ENCODE measurements around the gene DHDDS. TPM values are rescaled to one million over a fixed set of nuclear protein-coding genes. Genes with fewer than 3 reads are reported as not detected.

Gene DHDDS
- total and polyA plus RNA-seq, 4 donors = 18.0 to 46.4 (median 33.9) TPM

DNA sequence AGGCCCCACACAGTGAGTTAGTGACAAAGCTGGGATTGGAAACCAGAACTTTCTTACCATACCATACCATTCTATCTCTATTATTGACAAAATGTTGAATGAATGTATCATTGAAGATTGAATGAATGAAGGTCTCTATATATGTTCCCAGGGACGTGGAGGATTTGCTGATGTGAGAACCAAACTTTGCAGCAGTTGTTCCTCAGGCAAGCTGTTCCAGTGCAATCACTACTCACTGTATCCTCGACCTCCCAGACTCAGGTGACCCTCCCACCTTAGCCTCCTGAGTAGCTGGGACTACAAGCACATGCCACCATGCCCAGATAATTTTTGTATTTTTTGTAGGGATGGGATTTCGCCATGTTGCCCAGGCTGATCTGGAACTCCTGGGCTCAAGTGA, 33.1 kb upstream of the DHDDS start:
- Histone ChIP-seq H3K4me3 (ENCODE audit: low read length in 2 of 2) (no peak overlapping the region), H3K36me3 (ENCODE audit: control insufficient read depth in 1 of 2, insufficient read depth in 2 of 2, low read length in 1 of 2) (no peaks in the 10 kb centered on the region), H3K27me3 (ENCODE audit: control insufficient read depth in 1 of 2, insufficient read depth in 2 of 2, low read length in 1 of 2) (no peaks in the 10 kb centered on the region), H3K9me3 (ENCODE audit: control insufficient read depth, low read length) (no peaks in the 10 kb centered on the region), H3K4me1 (ENCODE audit: control insufficient read depth in 1 of 2, insufficient read depth in 2 of 2, low read length in 2 of 2) (no peaks in the 10 kb centered on the region), H3K27ac (ENCODE audit: low read depth in 1 of 2, low read length in 2 of 2) (no peak overlapping the region)
- ATAC-seq (ENCODE audit: low FRiP score) (no peak), DNase-seq (no peak)
- intact Hi-C loops (cut with DNase I) = no loop called here
- 84 to 90% methylated on average over 3 of the region's 3 CpGs for WGBS, 2 donors

DNA sequence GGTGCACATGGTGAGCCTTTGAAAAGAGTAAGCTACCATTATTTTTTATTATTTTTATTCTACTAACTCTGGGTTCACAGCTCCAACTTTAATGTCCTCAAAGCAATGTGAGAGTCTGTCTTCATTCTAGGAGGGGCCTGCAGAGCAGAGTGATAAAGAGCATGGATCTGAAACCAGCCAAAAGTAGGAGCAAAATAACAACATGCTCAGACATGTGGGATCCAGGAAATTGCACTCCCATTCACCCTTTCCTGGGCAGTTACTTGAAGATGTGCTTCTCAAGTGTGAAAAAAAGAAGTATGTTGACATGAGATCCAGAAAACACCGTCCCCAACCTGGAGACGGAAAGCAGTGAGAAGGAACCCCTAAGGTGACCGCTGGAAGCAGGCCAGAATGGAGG, 30.2 kb upstream of the DHDDS start:
- Histone ChIP-seq H3K4me3 (ENCODE audit: low read length in 2 of 2) (no peak overlapping the region), H3K36me3 (ENCODE audit: control insufficient read depth in 1 of 2, insufficient read depth in 2 of 2, low read length in 1 of 2) (no peaks in the 10 kb centered on the region), H3K9me3 (ENCODE audit: control insufficient read depth, low read length) (no peaks in the 10 kb centered on the region), H3K27me3 (ENCODE audit: control insufficient read depth in 1 of 2, insufficient read depth in 2 of 2, low read length in 1 of 2) (no peaks in the 10 kb centered on the region), H3K4me1 (ENCODE audit: control insufficient read depth in 1 of 2, insufficient read depth in 2 of 2, low read length in 2 of 2) (no peaks in the 10 kb centered on the region), H3K27ac (ENCODE audit: low read depth in 1 of 2, low read length in 2 of 2) (no peak overlapping the region)
- 67 to 69% methylated on average over 3 of the region's 3 CpGs for WGBS, 2 donors
- ATAC-seq (ENCODE audit: low FRiP score) = no peak
- intact Hi-C loops (cut with DNase I) = no loop called here
- DNase-seq = no peak

GRCh38 chr1:26403656-26404055, 28.5 kb upstream of the DHDDS start:
- Histone ChIP-seq H3K36me3 (ENCODE audit: control insufficient read depth in 1 of 2, insufficient read depth in 2 of 2, low read length in 1 of 2) (no peaks in the 10 kb centered on the region), H3K27me3 (ENCODE audit: control insufficient read depth in 1 of 2, insufficient read depth in 2 of 2, low read length in 1 of 2) (no peaks in the 10 kb centered on the region), H3K9me3 (ENCODE audit: control insufficient read depth, low read length) (no peaks in the 10 kb centered on the region), H3K27ac (ENCODE audit: low read depth in 1 of 2, low read length in 2 of 2) (no peak overlapping the region), H3K4me3 (ENCODE audit: low read length in 2 of 2) (no peak overlapping the region), H3K4me1 (ENCODE audit: control insufficient read depth in 1 of 2, insufficient read depth in 2 of 2, low read length in 2 of 2) (no peaks in the 10 kb centered on the region)
- 17 to 18% methylated on average over 4 of the region's 4 CpGs for WGBS, 2 donors
- DNase-seq = no peak
- intact Hi-C loops (cut with DNase I) = no loop called here
- no peak for ATAC-seq (ENCODE audit: low FRiP score)

DNA sequence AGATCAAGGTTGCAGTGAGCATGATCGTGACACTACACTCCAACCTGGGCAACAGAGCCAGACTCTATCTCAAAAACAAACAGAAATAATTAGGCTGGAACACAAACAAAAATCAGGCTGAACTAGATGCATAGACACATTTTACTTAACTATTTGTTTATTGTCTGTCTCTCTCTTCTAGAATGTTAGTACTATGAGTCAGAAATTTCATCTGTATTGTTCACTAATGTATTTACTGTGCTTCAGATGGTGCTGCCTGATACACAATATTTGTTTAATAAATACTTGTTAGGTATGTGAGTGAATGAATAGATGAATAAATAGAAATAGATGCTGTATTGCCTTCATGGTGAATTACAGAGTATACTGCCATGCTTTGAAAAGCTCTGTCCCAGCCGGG, 27.5 kb upstream of the DHDDS start:
- ATAC-seq (ENCODE audit: low FRiP score) (no peak), DNase-seq (no peak)
- WGBS, 2 donors = 75 to 77% methylated on average over 2 of the region's 2 CpGs
- Histone ChIP-seq H3K9me3 (ENCODE audit: control insufficient read depth, low read length) (no peaks in the 10 kb centered on the region), H3K4me3 (ENCODE audit: low read length in 2 of 2) (no peak overlapping the region), H3K4me1 (ENCODE audit: control insufficient read depth in 1 of 2, insufficient read depth in 2 of 2, low read length in 2 of 2) (no peaks in the 10 kb centered on the region), H3K27me3 (ENCODE audit: control insufficient read depth in 1 of 2, insufficient read depth in 2 of 2, low read length in 1 of 2) (no peaks in the 10 kb centered on the region), H3K27ac (ENCODE audit: low read depth in 1 of 2, low read length in 2 of 2) (no peak overlapping the region), H3K36me3 (ENCODE audit: control insufficient read depth in 1 of 2, insufficient read depth in 2 of 2, low read length in 1 of 2) (no peaks in the 10 kb centered on the region)
- intact Hi-C loops (cut with DNase I) = no loop called here

DNA sequence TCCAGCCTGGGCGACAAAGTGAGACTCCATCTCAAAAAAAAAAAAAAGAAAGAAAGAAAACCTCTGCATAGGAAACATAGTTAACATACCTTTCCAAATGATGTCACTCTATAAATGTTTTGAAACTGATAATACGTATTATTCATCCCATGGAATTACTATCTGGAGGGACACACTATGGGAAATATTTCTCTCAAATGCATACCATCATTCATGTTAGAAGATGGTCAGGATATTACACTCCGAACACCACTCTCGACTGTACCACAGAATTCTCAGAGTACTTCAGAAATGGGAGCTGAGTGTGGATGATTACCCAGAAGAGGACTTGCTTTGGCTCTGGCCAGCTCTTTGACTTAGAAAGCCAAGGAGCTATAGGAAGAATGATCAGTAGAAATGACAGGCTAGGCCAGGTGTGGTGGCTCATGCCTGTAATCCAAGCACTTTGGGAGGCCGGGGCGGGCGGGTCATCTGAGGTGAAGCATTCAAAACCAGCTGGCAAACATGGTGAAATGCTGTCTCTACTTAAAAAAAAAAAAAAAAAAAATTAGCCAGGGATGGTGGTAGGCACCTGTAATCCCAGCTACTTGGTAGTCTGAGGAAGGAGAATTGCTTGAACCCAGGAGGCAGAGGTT, 26.7 kb upstream of the DHDDS start:
- Histone ChIP-seq H3K27me3 (ENCODE audit: control insufficient read depth in 1 of 2, insufficient read depth in 2 of 2, low read length in 1 of 2) (no peaks in the 10 kb centered on the region), H3K4me3 (ENCODE audit: low read length in 2 of 2) (no peak overlapping the region), H3K4me1 (ENCODE audit: control insufficient read depth in 1 of 2, insufficient read depth in 2 of 2, low read length in 2 of 2) (no peaks in the 10 kb centered on the region), H3K27ac (ENCODE audit: low read depth in 1 of 2, low read length in 2 of 2) (no peak overlapping the region), H3K9me3 (ENCODE audit: control insufficient read depth, low read length) (no peaks in the 10 kb centered on the region), H3K36me3 (ENCODE audit: control insufficient read depth in 1 of 2, insufficient read depth in 2 of 2, low read length in 1 of 2) (no peaks in the 10 kb centered on the region)
- no peak for ATAC-seq (ENCODE audit: low FRiP score)
- intact Hi-C loops (cut with DNase I) = no loop called here
- DNase-seq = no peak
- WGBS, 2 donors = 42 to 44% methylated on average over 7 of the region's 7 CpGs

GRCh38 chr1:26408604-26409003, 23.5 kb upstream of the DHDDS start:
- Histone ChIP-seq H3K27me3 (ENCODE audit: control insufficient read depth in 1 of 2, insufficient read depth in 2 of 2, low read length in 1 of 2) (no peaks in the 10 kb centered on the region), H3K4me1 (ENCODE audit: control insufficient read depth in 1 of 2, insufficient read depth in 2 of 2, low read length in 2 of 2) (no peaks in the 10 kb centered on the region), H3K27ac (ENCODE audit: low read depth in 1 of 2, low read length in 2 of 2) (no peak overlapping the region), H3K36me3 (ENCODE audit: control insufficient read depth in 1 of 2, insufficient read depth in 2 of 2, low read length in 1 of 2) (no peaks in the 10 kb centered on the region), H3K4me3 (ENCODE audit: low read length in 2 of 2) (no peak overlapping the region), H3K9me3 (ENCODE audit: control insufficient read depth, low read length) (no peaks in the 10 kb centered on the region)
- 0 to 1% methylated on average over 12 of the region's 12 CpGs for WGBS, 2 donors
- DNase-seq (peak; percentile 76 to 91), ATAC-seq (ENCODE audit: low FRiP score) (peak; percentile 87)
- intact Hi-C loops (cut with DNase I) = no loop called here

- H3K27me3 ChIP-seq (ENCODE audit: control insufficient read depth in 1 of 2, insufficient read depth in 2 of 2, low read length in 1 of 2) = no peaks in the 10 kb centered on the region
- no peak for ATAC-seq (ENCODE audit: low FRiP score)
- intact Hi-C loops (cut with DNase I) = no loop called here
Observed at GRCh38 chr1:26409191-26409807, 22.8 kb upstream of the DHDDS start.

GRCh38 chr1:26410706-26411623, 21.2 kb upstream of the DHDDS start, which contains the start of gene LIN28A:
Gene LIN28A, plus strand, starts transcription at chr1:26410817. Its CDS starts 75 bp downstream, at chr1:26410892.
- Histone ChIP-seq H3K27me3 (ENCODE audit: control insufficient read depth in 1 of 2, insufficient read depth in 2 of 2, low read length in 1 of 2) (no peaks in the 10 kb centered on the region), H3K4me1 (ENCODE audit: control insufficient read depth in 1 of 2, insufficient read depth in 2 of 2, low read length in 2 of 2) (no peaks in the 10 kb centered on the region), H3K4me3 (ENCODE audit: low read length in 2 of 2) (no peak within 1 kb of the TSS), H3K9me3 (ENCODE audit: control insufficient read depth, low read length) (no peaks in the 10 kb centered on the region), H3K36me3 (ENCODE audit: control insufficient read depth in 1 of 2, insufficient read depth in 2 of 2, low read length in 1 of 2) (no peaks in the 10 kb centered on the region), H3K27ac (ENCODE audit: low read depth in 1 of 2, low read length in 2 of 2) (no peak within 1 kb of the TSS)
- intact Hi-C loops (cut with DNase I) = no loop called here
- ATAC-seq (ENCODE audit: low FRiP score) (no peak), DNase-seq (no peak)
- 1 to 2% methylated on average over 58 to 70 of the region's 70 CpGs for WGBS, 2 donors

More at GRCh38 chr1:26409191-26409807, 22.8 kb upstream of the DHDDS start:
- H3K4me1 ChIP-seq (ENCODE audit: control insufficient read depth in 1 of 2, insufficient read depth in 2 of 2, low read length in 2 of 2) = no peaks in the 10 kb centered on the region
- H3K9me3 ChIP-seq (ENCODE audit: control insufficient read depth, low read length) = no peaks in the 10 kb centered on the region
- no peaks in the 10 kb centered on the region for H3K36me3 ChIP-seq (ENCODE audit: control insufficient read depth in 1 of 2, insufficient read depth in 2 of 2, low read length in 1 of 2)
- no peak overlapping the region for H3K27ac ChIP-seq (ENCODE audit: low read depth in 1 of 2, low read length in 2 of 2)
- H3K4me3 ChIP-seq (ENCODE audit: low read length in 2 of 2) = no peak overlapping the region
- DNase-seq = no peak
- WGBS, 2 donors = 1 to 2% methylated on average over 16 of the region's 16 CpGs
